Activated CD8-positive, alpha-beta memory T cell treated with anti-CD3 and anti-CD28 coated beads, Interleukin-2, amount 10 ng/mL, durations not matched to agents 7 days and 5 days (primary cell): Measurements from ENCODE around the gene HDLBP. TPM values are rescaled to one million over a fixed set of nuclear protein-coding genes. Genes with fewer than 3 reads are reported as not detected.

Source experiments
- ATAC-seq: fragments of 150-1000 bp; cut with Tn5 transposase; one replicate; pipeline ENCODE4 v1.10.0; 2021; ENCODE audit warnings: moderate library complexity
- CTCF ChIA-PET: fragments of 350-600 bp; sonication (Branson Sonifier 250); formaldehyde crosslinking; loops from one replicate; lab custom pipeline; 2021; ENCODE audit warnings: antibody characterized with exemption; lab: Charles Lee
- DNase-seq: peaks from one replicate; pipeline ENCODE4 v3.0.0-alpha.2; 2020
- H3K27ac Mint-ChIP-seq: one replicate; pipeline ENCODE4 v1.8.0; 2021; ENCODE audit warnings: mild to moderate bottlenecking, mixed read lengths
- H3K27me3 Mint-ChIP-seq: one replicate; pipeline ENCODE4 v1.8.0; 2021; ENCODE audit warnings: mixed read lengths
- H3K36me3 Mint-ChIP-seq: one replicate; pipeline ENCODE4 v1.8.0; 2021; ENCODE audit warnings: mild to moderate bottlenecking, mixed read lengths
- H3K4me1 Mint-ChIP-seq: one replicate; pipeline ENCODE4 v1.8.0; 2021; ENCODE audit warnings: mixed read lengths
- H3K4me3 Mint-ChIP-seq: one replicate; pipeline ENCODE4 v1.8.0; 2021; ENCODE audit warnings: mild to moderate bottlenecking, moderate library complexity, mixed read lengths
- H3K9me3 Mint-ChIP-seq: one replicate; pipeline ENCODE4 v1.8.0; 2022; ENCODE audit warnings: low read depth, mixed read lengths
- total RNA-seq, 2 experiments: library from RNA; stranded (reverse); gene quantifications; one replicate each; pipeline ENCODE4 v1.2.3, GENCODE V29; 2021

HDLBP gene
- total RNA-seq, 2 experiments from 2014 or later, result 176 to 232 TPM

- no peak overlapping the region for H3K4me3 Mint-ChIP-seq
Measured at GRCh38 chr2:241274127-241274526, 41.3 kb downstream of the HDLBP start.

GRCh38 chr2:241273210-241274020, 42.1 kb downstream of the HDLBP start:
- H3K36me3 Mint-ChIP-seq, result peaks cover 29% of the 10 kb centered on the region
- no peaks in the 10 kb centered on the region for H3K27me3 Mint-ChIP-seq
- ATAC-seq (no peak), DNase-seq (no peak)
- H3K9me3 Mint-ChIP-seq, result peaks cover 8% of the 10 kb centered on the region
- CTCF ChIA-PET, result no interaction called here
- no peak overlapping the region for H3K27ac Mint-ChIP-seq
- peaks cover 32% of the 10 kb centered on the region for H3K4me1 Mint-ChIP-seq
- H3K4me3 Mint-ChIP-seq, result peak overlapping the region; percentile 65

More at GRCh38 chr2:241274127-241274526, 41.3 kb downstream of the HDLBP start:
- H3K36me3 Mint-ChIP-seq, result peaks cover 29% of the 10 kb centered on the region
- CTCF ChIA-PET, result no interaction called here
- DNase-seq (no peak), ATAC-seq (no peak)
- no peak overlapping the region for H3K27ac Mint-ChIP-seq
- peaks cover 8% of the 10 kb centered on the region for H3K9me3 Mint-ChIP-seq
- peaks cover 28% of the 10 kb centered on the region for H3K4me1 Mint-ChIP-seq
- no peaks in the 10 kb centered on the region for H3K27me3 Mint-ChIP-seq

GRCh38 chr2:241272303-241273209, 42.9 kb downstream of the HDLBP start:
- Mint-ChIP-seq H3K4me3 (peak overlapping the region; percentile 65), H3K27ac (peak overlapping the region; percentile 22), H3K4me1 (peaks cover 35% of the 10 kb centered on the region), H3K9me3 (peaks cover 8% of the 10 kb centered on the region), H3K27me3 (no peaks in the 10 kb centered on the region), H3K36me3 (peaks cover 32% of the 10 kb centered on the region)
- ATAC-seq (peak; percentile 86), DNase-seq (peak; percentile 55)
- CTCF ChIA-PET, result no interaction called here

GRCh38 chr2:241271706-241272302, 43.7 kb downstream of the HDLBP start:
- Mint-ChIP-seq H3K27me3 (no peaks in the 10 kb centered on the region), H3K4me3 (peak overlapping the region; percentile 80), H3K36me3 (peaks cover 27% of the 10 kb centered on the region), H3K27ac (peak overlapping the region; percentile 77), H3K4me1 (peaks cover 33% of the 10 kb centered on the region), H3K9me3 (peaks cover 8% of the 10 kb centered on the region)
- ATAC-seq, result peak; percentile 60
- CTCF ChIA-PET, result no interaction called here
- DNase-seq, result peak; percentile 61

- no peaks in the 10 kb centered on the region for H3K27me3 Mint-ChIP-seq
- peak overlapping the region; percentile 80 for H3K4me3 Mint-ChIP-seq
- ATAC-seq (no peak), DNase-seq (no peak)
- H3K27ac Mint-ChIP-seq, result no peak overlapping the region
- CTCF ChIA-PET, result no interaction called here
- peaks cover 33% of the 10 kb centered on the region for H3K4me1 Mint-ChIP-seq
- peaks cover 5% of the 10 kb centered on the region for H3K9me3 Mint-ChIP-seq
- peaks cover 16% of the 10 kb centered on the region for H3K36me3 Mint-ChIP-seq
Measured at GRCh38 chr2:241270531-241270930, 44.9 kb downstream of the HDLBP start.

GRCh38 chr2:241269707-241270520, 45.6 kb downstream of the HDLBP start:
- CTCF ChIA-PET, result no interaction called here
- H3K27ac Mint-ChIP-seq, result no peak overlapping the region
- H3K4me3 Mint-ChIP-seq, result no peak overlapping the region
- ATAC-seq (no peak), DNase-seq (no peak)
- H3K27me3 Mint-ChIP-seq, result no peaks in the 10 kb centered on the region
- peaks cover 33% of the 10 kb centered on the region for H3K4me1 Mint-ChIP-seq
- H3K36me3 Mint-ChIP-seq, result peaks cover 13% of the 10 kb centered on the region
- H3K9me3 Mint-ChIP-seq, result no peaks in the 10 kb centered on the region

GRCh38 chr2:241268716-241269445, 46.6 kb downstream of the HDLBP start:
- Mint-ChIP-seq H3K27me3 (no peaks in the 10 kb centered on the region), H3K4me3 (no peak overlapping the region), H3K9me3 (no peaks in the 10 kb centered on the region), H3K27ac (no peak overlapping the region), H3K36me3 (peaks cover 12% of the 10 kb centered on the region), H3K4me1 (peaks cover 31% of the 10 kb centered on the region)
- ATAC-seq (no peak), DNase-seq (no peak)
- CTCF ChIA-PET, result no interaction called here

- Mint-ChIP-seq H3K27me3 (no peaks in the 10 kb centered on the region), H3K36me3 (peaks cover 16% of the 10 kb centered on the region), H3K27ac (no peak overlapping the region), H3K9me3 (no peaks in the 10 kb centered on the region), H3K4me3 (no peak overlapping the region), H3K4me1 (peaks cover 27% of the 10 kb centered on the region)
- CTCF ChIA-PET, result no interaction called here
- no peak for DNase-seq
- ATAC-seq, result no peak
Measured at GRCh38 chr2:241268306-241268705, 47.2 kb downstream of the HDLBP start.

GRCh38 chr2:241267249-241268067, 48.0 kb downstream of the HDLBP start:
- Mint-ChIP-seq H3K4me1 (peaks cover 22% of the 10 kb centered on the region), H3K4me3 (no peak overlapping the region), H3K9me3 (no peaks in the 10 kb centered on the region), H3K27ac (no peak overlapping the region), H3K27me3 (no peaks in the 10 kb centered on the region), H3K36me3 (peaks cover 25% of the 10 kb centered on the region)
- CTCF ChIA-PET, result no interaction called here
- no peak for ATAC-seq
- no peak for DNase-seq

GRCh38 chr2:241265506-241265905, 50.0 kb downstream of the HDLBP start:
- Mint-ChIP-seq H3K4me3 (no peak overlapping the region), H3K36me3 (peaks cover 35% of the 10 kb centered on the region), H3K27ac (no peak overlapping the region), H3K9me3 (no peaks in the 10 kb centered on the region), H3K27me3 (no peaks in the 10 kb centered on the region), H3K4me1 (peaks cover 10% of the 10 kb centered on the region)
- DNase-seq (no peak), ATAC-seq (no peak)
- CTCF ChIA-PET, result no interaction called here

GRCh38 chr2:241263061-241263460, 52.4 kb downstream of the HDLBP start:
- no peak for DNase-seq
- Mint-ChIP-seq H3K36me3 (peaks cover 34% of the 10 kb centered on the region), H3K27ac (no peak overlapping the region)

More at GRCh38 chr2:241263061-241263460, 52.4 kb downstream of the HDLBP start:
- H3K9me3 Mint-ChIP-seq, result no peaks in the 10 kb centered on the region
- ATAC-seq, result no peak
- CTCF ChIA-PET, result no interaction called here
- peaks cover 5% of the 10 kb centered on the region for H3K4me1 Mint-ChIP-seq
- H3K27me3 Mint-ChIP-seq, result no peaks in the 10 kb centered on the region
- H3K4me3 Mint-ChIP-seq, result no peak overlapping the region
